ENCODE measurements around the gene SRF. TPM values are rescaled to one million over a fixed set of nuclear protein-coding genes. Genes with fewer than 3 reads are reported as not detected.

SRF gene
- total RNA-seq, 1 donor from 2014 or later, result 32.6 TPM

DNA sequence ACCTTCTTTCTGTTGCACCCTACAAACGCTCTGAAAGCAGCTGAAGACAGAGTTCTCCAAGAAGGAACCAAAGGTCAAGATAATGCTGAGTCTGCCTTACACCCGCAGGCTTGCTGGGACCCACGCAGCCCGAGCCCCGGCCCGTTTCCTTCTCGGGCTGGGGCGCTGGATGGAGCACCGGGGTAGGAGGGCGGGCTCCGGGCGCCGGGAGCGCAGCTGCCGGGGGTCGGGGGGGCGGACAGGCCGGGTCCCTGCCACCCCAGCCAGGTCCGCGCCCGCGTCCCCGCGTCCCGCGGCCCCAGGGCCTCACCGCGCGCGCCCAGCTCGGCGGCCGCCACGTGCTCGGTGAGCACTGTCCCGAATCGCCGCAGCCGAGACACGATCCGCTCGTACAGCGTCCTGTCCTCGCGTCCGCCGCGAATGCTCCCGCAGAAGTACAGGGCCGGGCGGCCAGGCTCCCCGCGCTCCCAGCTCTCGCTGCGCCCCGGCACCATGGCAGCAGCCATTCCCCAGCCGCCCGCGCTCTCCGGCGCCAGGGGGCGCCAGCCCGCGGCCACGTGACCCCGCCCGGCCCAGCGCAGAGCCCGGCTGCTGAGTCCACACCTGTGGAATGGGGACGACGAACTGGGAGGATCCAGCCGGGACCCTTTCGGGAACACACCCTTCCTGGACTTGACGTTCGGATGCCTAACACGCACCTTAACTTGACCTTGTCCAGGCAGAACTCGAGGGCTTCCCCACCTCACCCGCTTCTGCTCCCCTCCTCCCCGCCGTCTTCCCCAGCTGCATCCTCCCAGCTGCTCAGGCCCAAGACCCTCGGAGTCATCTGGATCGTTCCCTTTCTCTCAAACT lies 58.1 kb downstream of the SRF start, which contains the start of gene DNPH1:
DNPH1 (minus strand) TSS at position 531 of the 852 bp plus-strand sequence; CDS start at position 506, 25 bp downstream.
- ATAC-seq (peak; percentile 95), DNase-seq (ENCODE audit: low spot score) (peak; percentile 88)

DNA sequence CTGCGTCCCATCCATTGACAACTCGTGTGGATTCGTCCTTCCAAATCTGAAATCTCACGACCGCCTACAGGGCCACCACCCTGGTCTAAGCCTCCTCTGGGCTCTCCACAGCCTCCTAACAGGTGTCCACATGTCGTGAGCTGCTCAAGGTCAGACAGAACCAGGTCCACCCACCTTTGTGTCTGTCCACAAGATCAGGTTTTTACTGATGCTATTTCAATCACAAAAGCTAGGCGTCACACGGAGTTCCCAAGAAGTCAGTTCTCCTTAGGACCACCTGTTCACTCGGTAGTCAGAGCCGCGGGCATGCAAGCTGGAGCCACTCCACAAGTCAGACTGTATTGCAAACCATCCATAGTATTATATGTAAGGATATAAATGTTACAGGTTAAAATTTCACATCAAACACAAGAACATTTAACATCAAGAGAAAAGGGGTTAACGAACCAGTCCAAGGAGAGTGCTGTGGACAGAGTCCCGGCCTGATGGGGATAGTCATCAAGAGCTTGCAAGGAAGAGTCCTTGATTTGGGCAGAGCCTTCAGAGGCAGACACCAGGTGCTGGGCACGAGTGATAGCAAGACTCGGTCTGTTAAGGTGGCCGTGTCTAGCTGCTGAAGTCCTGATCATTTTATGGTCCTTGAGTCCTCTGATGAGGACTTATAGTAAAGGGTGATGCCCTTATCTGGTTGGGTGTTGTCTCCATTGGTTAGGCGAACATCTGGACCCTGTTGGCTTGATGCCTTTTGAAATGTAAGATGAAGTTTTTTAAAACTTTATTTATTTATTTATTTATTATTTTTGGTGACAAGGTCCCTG lies 58.9 kb downstream of the SRF start:
- intact Hi-C loops (cut with DNase I), result no loop called here
- ATAC-seq (no peak), DNase-seq (ENCODE audit: low spot score) (peak; percentile 47)

More for the DNA sequence above, 58.1 kb downstream of the SRF start, which contains the start of gene DNPH1:
- intact Hi-C loops (cut with DNase I), result no loop called here

DNA sequence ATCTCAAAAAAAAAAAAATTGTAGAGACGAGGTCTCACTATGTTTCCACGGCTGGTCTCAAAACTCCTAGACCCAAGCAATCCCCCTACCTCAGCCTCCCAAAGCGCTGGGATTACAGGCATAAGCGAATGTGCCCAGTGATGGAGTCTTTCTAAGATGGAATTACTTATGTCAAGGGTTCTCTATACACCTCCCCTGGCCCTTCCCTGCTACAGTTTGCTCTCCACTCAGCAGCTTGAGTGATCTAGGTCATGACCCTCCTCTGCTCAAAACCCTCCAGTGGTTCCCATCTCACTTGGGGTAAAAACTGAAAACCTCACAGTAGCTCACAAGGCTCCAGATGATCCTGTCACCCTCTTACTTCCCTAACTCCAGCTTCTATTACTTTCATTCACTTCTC lies 60.0 kb downstream of the SRF start:
- DNase-seq (ENCODE audit: low spot score) (peak; percentile 2), ATAC-seq (no peak)
- intact Hi-C loops (cut with DNase I), result no loop called here

Other genes with a start within 250 kb of the SRF start
- 44.9 TPM for gene CNPY3, start 241.8 kb upstream of the SRF start, total RNA-seq
- 1.8 TPM for gene GNMT, start 210.5 kb upstream of the SRF start, total RNA-seq
- gene PEX6, start 192.1 kb upstream of the SRF start, total RNA-seq, result 20.4 TPM
- gene PPP2R5D, start 186.7 kb upstream of the SRF start, total RNA-seq, result 31.1 TPM
- gene MEA1, start 157.3 kb upstream of the SRF start, total RNA-seq, result 46.0 TPM
- gene KLHDC3, start 157.0 kb upstream of the SRF start, total RNA-seq, result 53.4 TPM
- gene RRP36, start 149.6 kb upstream of the SRF start, total RNA-seq, result 34.6 TPM
- gene CUL7, start 117.4 kb upstream of the SRF start, total RNA-seq, result 20.9 TPM
- gene MRPL2, start 111.8 kb upstream of the SRF start, total RNA-seq, result 40.4 TPM
- gene KLC4, start 111.6 kb upstream of the SRF start, total RNA-seq, result 35.5 TPM
- gene PTK7, start 95.0 kb upstream of the SRF start, total RNA-seq, result 11.0 TPM
- gene CUL9, start 10.9 kb downstream of the SRF start, total RNA-seq, result 42.9 TPM
- 45.9 TPM for gene DNPH1, start 58.2 kb downstream of the SRF start, total RNA-seq
- 0.04 TPM for gene TTBK1, start 72.2 kb downstream of the SRF start, total RNA-seq
- not detected for gene SLC22A7, start 127.0 kb downstream of the SRF start, total RNA-seq
- gene CRIP3, start 137.6 kb downstream of the SRF start, total RNA-seq, result 3.8 TPM
- gene ZNF318, start 198.4 kb downstream of the SRF start, total RNA-seq, result 26.6 TPM

Measured in sciatic nerve (tissue), 2 donors.